HG03520 (cell line): ENCODE results near the gene MLKL.
"Not testable (repeated sequence)": the region's sequence is repeated elsewhere in the genome, so short reads cannot be mapped to it uniquely, and the experiment has no call there.

Source experiments
- ATAC-seq: cut with Tn5 transposase; IDR thresholded peaks from one replicate; pipeline ENCODE4 v1.9.1; 2021; ENCODE audit warnings: mild to moderate bottlenecking, moderate library complexity; ENCODE audit not compliant: unreplicated experiment

The MLKL gene

DNA sequence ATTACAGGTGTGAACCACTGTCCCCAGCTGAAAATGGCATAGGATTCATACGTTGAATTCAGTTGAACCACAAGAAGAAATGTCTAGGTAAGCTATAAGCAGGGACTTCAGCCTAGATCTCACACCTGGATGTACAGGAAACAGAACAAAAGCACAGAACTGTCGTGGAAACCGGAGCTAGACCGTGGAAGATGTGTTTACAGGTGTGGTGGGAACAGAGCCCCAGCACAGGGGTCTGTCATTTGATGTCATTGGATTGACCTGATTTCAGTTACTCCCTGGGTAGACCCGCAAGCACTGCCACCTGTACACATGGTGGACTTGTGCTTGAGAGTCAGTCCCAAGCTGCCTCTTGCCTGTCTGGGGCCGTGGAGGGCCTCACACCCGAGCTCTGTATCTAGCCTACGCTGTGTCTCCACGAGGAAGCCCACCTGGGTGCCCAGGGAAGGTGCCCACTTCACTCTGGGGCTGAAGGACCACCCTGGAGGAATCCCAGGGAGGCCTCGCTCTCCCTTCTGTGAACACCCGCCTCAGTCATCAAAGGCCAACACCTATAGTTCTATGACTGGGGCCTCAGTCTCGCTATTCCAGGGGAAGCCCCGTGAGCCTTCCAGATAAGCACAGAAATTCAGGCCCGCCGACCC, 32.2 kb upstream of the MLKL start:
- no peak for ATAC-seq

DNA sequence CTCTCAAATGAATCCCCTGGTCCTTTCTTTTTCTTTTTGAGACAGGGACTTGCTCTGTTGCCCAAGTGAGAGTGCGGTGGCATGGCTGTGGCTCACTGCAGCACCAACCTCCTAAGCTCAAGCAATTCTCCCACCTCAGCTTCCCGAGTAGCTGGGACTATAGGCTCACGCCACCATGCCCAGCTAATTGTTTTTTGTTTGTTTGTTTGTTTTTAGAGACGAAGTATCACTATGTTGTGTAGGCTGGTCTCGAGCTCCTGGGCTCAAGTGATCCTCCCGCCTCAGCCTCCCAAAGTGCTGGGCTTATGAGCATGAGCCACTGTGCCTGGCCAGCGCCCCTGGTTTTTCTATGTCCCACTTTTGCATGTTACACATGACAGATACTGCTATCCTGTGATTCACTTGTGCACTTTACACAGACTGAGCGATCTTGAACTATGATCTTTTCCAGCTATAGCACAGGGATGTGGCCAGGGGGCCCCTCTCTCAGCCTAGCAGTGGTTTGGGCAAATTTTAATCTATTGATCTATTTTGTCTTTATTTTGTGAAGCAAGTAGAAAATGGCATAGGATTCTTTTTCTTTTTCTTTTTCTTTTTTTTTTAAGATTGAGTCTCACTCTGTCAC, 31.3 kb upstream of the MLKL start:
- no peak for ATAC-seq

DNA sequence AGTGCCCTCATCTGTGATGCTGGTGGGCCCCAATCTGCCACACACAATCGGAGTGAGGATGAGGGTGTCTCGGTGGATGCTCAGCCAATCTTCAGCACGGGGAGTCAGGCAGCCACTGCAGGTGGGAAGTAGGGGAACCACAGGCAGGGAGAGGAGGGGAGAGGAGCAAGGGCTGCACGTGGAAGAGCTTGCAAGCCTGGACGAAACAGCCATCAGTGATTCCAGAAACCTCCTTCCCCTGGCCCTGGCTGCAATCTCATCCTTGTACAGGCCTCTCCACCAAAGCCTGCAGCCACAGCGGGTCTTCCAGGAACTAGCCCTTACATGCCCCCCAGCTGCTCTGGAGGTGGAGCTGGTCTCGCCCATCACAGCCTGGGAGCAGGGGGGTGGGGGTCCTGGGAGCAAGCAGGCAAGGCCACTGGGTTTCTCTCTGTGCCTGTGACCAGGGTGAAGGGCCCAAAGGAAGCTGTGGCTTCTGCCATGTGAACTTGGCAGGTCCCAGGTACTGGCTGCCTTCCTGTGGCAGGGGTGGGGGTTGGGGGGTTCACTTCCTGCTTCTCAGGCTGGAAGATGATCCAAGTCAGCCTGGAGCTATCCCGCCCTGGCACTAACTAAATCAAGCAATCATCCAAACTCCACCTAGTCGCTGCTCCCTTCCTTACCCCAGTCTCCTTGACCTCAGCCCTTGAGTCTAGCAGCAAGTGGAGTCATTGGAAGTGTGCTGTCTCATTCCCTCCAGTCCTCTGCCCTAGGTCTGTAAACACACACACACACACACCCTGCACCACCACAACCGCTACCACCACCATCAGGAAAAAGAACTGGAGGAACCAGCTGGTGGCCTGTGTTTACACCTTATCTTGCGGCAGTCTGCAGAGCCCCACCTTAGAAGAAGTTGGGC, 29.4 kb upstream of the MLKL start:
- no peak for ATAC-seq

- ATAC-seq, result no peak
Measured at GRCh38 chr16:74727903-74728302, 27.2 kb upstream of the MLKL start.

DNA sequence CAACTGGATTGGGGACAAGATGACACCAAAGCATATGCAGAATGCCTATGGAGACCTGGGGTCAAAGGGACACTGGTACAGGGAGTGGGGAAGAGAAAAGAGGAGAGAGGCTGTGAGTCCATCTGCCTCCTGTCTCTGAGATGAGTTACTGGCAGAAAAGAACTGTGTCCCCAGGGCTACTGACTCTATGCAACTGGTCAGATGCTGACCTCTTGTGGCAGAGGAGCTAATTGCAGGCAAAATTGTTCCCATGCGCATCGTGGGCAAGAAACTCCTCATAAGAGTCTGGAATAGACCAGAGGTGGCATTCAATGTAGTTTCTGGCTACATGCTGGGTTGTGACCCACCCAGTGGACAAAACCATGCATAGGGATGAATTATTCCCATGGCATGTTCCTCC, 26.1 kb upstream of the MLKL start:
- ATAC-seq, result no peak

DNA sequence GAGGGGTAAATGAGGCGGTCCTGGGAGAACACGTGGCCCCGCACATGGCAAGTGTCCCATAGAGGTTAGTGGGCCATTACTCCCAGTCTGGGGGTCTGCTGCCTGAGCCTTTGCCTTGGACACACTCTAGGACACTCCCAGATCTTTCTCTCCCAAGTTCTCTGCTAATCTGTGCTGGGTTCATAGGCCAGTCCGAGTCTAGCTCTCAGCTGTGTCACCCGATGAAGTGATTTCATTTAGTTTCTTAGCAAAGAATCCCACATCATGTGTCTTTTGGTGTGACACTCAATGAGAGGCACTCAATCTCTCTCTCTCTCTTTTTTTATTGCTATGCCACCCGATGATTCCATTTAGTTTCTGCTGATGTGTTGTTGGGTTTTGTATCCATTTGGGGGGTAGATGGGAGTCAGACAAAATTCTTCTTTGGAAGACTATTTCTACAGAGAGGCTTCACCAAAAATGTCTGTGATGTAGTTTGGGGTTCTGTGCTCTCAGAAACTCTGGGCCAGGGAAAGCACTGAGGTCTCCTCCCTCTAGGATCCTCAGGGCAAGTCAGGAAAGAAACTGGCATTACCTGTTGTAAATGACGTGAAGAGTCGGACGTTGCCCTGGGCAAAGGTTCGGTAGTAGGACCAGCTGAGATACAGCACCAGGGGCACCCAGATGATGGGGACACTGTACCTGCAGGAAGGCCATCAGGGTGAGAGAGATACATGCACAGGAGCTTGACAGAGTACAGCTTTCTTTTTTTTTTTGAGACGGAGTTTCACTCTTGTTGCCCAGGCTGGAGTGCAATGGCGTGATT, 25.2 kb upstream of the MLKL start:
- no peak for ATAC-seq

DNA sequence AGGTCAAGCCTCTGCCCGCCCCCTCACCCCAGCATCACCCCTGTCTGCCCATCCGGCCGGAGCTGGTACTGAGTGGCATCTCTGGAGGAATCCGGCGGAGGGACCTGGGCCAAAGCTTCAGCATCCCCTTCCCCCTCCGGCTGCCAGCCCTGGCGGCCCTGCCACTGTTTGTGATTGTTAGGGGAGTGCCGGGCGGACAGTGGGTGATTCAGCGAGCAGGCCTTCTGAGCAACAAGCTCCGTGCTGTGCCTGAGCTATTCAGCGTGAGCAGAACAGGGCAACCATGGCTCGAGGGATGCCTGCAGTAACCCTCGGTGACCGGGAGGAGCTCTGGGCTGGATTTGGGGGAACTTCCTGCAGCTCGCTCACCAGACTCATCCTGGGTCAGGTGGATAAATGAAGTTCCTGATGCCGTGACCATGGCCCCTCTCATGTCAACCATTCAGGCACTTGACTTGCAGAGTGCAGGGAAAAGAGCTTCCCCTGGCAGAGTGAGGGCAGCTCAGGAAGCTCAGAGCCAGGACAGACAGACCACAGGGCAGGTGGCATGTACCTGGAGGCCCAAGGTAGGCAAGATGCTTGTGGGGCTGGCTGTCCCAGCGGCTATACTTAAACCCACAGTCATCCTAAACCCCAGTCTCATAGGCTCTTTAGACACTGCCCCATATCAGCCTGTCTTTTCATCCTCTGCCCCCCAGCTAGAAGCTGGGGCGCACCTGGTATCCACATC, 24.3 kb upstream of the MLKL start:
- ATAC-seq, result no peak

DNA sequence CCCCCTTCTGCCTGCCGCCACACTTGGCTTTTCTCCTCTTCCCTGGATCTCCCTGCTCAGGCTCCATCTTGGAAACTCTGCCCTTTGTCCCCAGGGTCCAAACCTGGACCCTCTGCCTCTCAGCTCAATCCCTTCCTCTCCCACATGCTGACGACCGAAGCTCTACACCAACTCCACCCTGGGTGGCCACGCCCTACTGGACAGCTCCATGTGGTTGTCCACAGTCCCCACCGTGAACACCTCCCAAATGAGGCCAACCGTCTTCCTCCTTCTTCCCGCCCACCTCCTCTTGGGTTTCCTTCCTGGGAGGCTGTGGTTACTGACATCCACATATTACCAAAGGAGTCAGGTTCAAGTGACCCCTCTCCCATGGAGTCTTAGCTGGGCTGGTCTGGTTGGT, 22.6 kb upstream of the MLKL start:
- no peak for ATAC-seq

DNA sequence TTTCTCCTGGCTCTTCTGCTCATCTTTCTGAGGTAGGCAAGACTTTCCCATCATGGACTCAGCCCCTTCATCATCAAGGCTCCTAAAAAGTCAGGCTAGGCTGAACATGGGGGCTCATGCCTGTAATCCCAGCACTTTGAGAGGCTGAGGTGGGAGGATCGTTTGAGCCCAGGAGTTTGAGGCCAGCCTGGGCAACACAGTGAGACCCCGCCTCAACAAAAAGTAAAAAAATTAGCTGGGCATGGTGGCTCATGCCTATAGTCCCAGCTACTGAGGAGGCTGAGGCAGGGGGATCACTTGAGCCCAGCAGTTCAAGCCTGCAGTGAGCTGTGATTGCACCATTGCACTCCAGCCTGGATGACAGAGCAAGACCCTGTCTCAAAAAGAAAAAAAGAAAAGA, 21.5 kb upstream of the MLKL start:
- not testable (repeated sequence) for ATAC-seq

GRCh38 chr16:74721716-74722115, 21.1 kb upstream of the MLKL start:
- no peak for ATAC-seq

- ATAC-seq, result no peak
Measured at GRCh38 chr16:74720579-74720978, 19.9 kb upstream of the MLKL start.

- ATAC-seq, result no peak
Measured at GRCh38 chr16:74718741-74719610, 18.3 kb upstream of the MLKL start.

DNA sequence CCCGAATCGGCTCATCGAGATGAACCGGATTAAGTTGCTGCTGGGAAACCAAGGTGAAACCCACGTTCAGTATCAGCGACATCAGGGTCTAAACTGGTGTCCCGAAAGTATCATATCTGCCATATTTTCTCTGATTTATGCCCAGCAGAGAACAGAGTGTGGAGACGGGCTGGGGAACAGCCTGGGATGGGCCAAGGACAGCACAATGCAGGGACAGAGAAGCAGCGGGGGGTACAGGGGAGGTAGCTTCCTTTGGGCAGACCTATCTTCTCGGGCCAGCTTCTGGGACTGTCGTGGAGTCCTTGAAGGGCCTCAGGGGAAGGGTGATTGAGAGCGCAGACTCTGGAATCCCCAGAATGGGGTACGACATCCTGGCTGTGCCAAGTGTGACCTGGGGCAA, 17.5 kb upstream of the MLKL start:
- ATAC-seq, result no peak

DNA sequence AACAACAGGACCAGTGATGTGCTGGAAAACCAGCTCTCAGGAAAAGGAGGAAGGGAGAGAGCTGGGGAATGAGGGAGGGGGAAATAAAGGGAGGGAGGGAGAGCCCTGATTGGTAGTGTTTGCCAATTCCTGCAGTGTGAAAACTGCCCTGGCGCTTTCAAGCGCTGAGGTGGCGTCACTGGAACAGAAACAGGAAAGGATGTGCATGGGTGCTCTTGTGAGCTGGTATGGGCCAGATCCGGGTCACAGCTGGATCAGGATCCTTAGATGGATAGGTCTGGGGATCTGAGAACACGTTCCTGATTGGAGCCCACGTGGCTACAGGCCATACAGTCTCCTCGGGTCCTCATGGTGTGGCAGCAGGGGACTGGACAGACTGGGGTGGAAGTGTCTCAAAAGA, 16.7 kb upstream of the MLKL start:
- no peak for ATAC-seq

DNA sequence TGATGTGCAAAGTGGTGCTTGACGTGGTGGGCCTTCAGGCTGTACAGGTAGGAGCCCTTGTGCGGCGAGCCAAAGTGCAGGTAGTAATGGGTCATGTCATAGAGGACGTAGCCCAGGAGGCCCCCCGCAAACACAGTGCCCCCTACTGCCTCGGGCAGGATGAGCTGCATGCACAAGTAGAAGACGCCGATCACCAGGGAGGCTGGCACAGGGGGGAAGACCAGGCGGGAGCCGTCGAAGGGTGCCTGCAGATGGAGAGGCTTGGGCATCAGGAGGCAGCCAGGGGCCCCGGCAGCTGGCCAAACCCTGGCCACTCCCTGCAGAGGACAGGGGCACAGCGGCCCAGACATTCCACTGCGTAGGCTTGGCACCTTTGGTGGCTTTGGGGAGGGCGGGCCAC, 15.7 kb upstream of the MLKL start:
- no peak for ATAC-seq

DNA sequence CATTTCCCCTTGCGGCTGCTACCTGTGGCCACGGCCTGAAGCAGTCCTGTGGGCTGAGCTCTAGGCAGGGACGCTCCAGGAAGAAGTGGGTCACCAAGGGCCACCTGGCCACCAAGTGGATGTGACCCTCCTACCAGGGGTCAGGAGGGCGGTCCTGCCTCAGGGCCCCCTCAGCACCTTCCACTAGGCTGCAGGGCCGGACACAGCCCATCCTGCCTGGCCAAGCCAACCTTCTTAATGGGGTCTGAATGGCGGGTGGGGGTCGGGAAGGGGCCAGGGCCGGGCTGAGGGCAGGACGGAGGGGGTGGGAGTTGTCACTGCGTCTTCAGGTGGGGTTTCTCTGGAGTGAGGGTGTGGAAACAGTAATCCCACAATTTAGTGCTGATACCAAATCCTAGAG, 13.2 kb upstream of the MLKL start:
- ATAC-seq, result no peak

DNA sequence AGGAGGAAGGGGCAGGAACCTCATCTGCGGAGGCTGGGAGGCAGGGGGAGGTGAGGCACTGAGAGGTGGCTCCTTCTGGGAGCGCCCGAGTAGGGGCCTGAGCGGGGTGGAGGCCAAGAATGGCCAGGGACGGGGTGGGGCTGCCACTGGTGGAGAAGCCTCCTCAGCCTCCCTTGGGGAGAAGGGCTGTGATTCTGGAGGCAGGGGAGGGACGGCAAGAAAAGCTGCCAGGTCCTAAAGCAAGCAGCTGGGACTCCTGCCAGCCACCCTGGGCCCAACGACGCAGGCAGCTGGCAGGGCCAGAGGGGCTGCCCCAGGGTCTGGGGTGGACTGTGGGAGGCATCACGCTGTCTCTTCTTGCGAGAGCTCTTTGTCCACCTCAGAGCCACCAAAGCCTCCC, 12.7 kb upstream of the MLKL start:
- no peak for ATAC-seq

- ATAC-seq, result no peak
Measured at GRCh38 chr16:74711938-74712337, 11.3 kb upstream of the MLKL start.

DNA sequence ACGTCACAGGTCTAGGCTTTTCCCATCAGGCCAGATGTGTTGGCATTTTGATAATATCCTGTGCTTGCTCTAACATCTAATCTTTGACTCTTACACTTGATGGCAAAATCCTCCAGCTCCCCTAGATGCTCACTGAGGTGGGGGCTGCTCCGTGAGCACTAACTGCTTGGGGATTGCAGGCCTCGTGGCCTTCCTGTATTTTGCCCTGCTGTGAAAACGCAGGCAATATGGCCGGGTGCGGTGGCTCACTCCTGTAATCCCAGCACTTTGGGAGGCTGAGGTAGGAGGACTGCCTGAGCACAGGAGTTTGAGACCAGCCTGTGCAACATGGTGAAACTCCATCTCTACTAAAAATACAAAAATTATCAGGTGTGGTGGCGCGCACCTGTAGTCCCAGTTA, 9.7 kb upstream of the MLKL start:
- ATAC-seq, result no peak

- ATAC-seq, result no peak
Measured at GRCh38 chr16:74709441-74709877, 8.8 kb upstream of the MLKL start.
